CD4-positive, CD25-positive, alpha-beta regulatory T cell (primary cell): ENCODE data around the gene ARID1A. TPM values are rescaled to one million over a fixed set of nuclear protein-coding genes. Genes with fewer than 3 reads are reported as not detected.
A peak's percentile ranks its signal among the peaks of the same experiment; 100 is the strongest.

Experiments used
- ATAC-seq, 2 donors: fragments of 150-1000 bp; cut with Tn5 transposase; one replicate each; pipeline ENCODE4 v1.10.0; 2021; ENCODE audit warnings: low read depth in 2 of 2, moderate number of reproducible peaks in 2 of 2, moderate library complexity in 1 of 2
- DNase-seq, 3 donors: peaks; one replicate each; pipeline versions ENCODE4 v3.0.0 to v3.0.0-alpha.2; 2012 to 2022; ENCODE audit warnings: mixed read lengths in 1 of 3
- H3K27ac ChIP-seq: one replicate; pipeline ENCODE4 v1.7.0; 2013; ENCODE audit warnings: mild to moderate bottlenecking, low read length; ENCODE audit not compliant: insufficient read depth, poor library complexity, severe bottlenecking
- H3K27me3 ChIP-seq: one replicate; pipeline ENCODE4 v1.7.0; 2013; ENCODE audit warnings: low read length; ENCODE audit not compliant: control insufficient read depth, insufficient read depth
- H3K36me3 ChIP-seq: one replicate; pipeline ENCODE4 v1.7.0; 2013; ENCODE audit warnings: mild to moderate bottlenecking, low read length, moderate library complexity; ENCODE audit not compliant: control insufficient read depth, insufficient read depth
- H3K4me1 ChIP-seq: 2 replicates; pipeline ENCODE4 v1.7.0; 2013; ENCODE audit warnings: mild to moderate bottlenecking, low read length; ENCODE audit not compliant: insufficient read depth, control insufficient read depth, poor library complexity, severe bottlenecking
- H3K4me3 ChIP-seq: one replicate; pipeline ENCODE4 v1.7.0; 2013; ENCODE audit warnings: low read depth, mild to moderate bottlenecking, low read length, moderate library complexity
- H3K9me3 ChIP-seq, 2 experiments: 1 replicate in 1 of 2; 2 replicates in 1 of 2; pipeline ENCODE4 v1.7.0; 2013; ENCODE audit warnings: low read length in 2 of 2, mild to moderate bottlenecking in 1 of 2, moderate library complexity in 1 of 2; ENCODE audit not compliant: control insufficient read depth in 2 of 2
- H3K27ac Mint-ChIP-seq, 3 donors: one replicate each; pipeline ENCODE4 v1.8.0; 2020 to 2022; ENCODE audit warnings: mild to moderate bottlenecking in 3 of 3, mixed read lengths in 3 of 3, moderate library complexity in 2 of 3
- H3K27me3 Mint-ChIP-seq: one replicate; pipeline ENCODE4 v1.8.0; 2022; ENCODE audit warnings: mild to moderate bottlenecking, mixed read lengths
- H3K36me3 Mint-ChIP-seq: one replicate; pipeline ENCODE4 v1.8.0; 2020; ENCODE audit warnings: mixed read lengths
- H3K4me1 Mint-ChIP-seq, 4 donors: one replicate each; pipeline ENCODE4 v1.8.0; 2020 to 2022; ENCODE audit warnings: mixed read lengths in 4 of 4, mild to moderate bottlenecking in 1 of 4
- H3K4me3 Mint-ChIP-seq, 4 donors: one replicate each; pipeline ENCODE4 v1.8.0; 2020 to 2022; ENCODE audit warnings: mild to moderate bottlenecking in 4 of 4, mixed read lengths in 4 of 4, moderate library complexity in 3 of 4
- H3K9me3 Mint-ChIP-seq, 7 donors: one replicate each; pipeline ENCODE4 v1.8.0; 2020 to 2022; ENCODE audit warnings: mixed read lengths in 7 of 7, mild to moderate bottlenecking in 3 of 7, moderate library complexity in 2 of 7
- polyA plus RNA-seq, 4 donors: library from polyadenylated mRNA; unstranded; fragments of 300-500 nt; fragmentation: Illumina TruSeq; gene quantifications; one replicate each; pipeline ENCODE4 v1.2.3, GENCODE V29; 2021
- total RNA-seq: library from RNA; stranded (reverse); gene quantifications from one replicate; pipeline ENCODE4 v1.2.3, GENCODE V29; 2022

The ARID1A gene
- total and polyA plus RNA-seq, 5 donors from 2014 or later, result 9.5 to 139 (median 13.2) TPM

GRCh38 chr1:26782521-26783212 lies 86.9 kb downstream of the ARID1A start:
- H3K4me1 Mint-ChIP-seq, result peaks cover 20 to 67% (median 51%) of the 10 kb centered on the region in 4 donors
- Histone ChIP-seq H3K27me3 (no peaks in the 10 kb centered on the region), H3K27ac (no peak overlapping the region), H3K4me1 (peaks cover 31% of the 10 kb centered on the region), H3K4me3 (no peak overlapping the region), H3K36me3 (peaks cover 38% of the 10 kb centered on the region), H3K9me3 (no peaks in the 10 kb centered on the region)
- peak overlapping the region in 2 of 4 donors; percentile 2 to 30 for H3K4me3 Mint-ChIP-seq
- peaks cover 0 to 2% (median 0%) of the 10 kb centered on the region in 7 donors for H3K9me3 Mint-ChIP-seq
- peak overlapping the region; percentile 38 to 94 (median 87) for H3K27ac Mint-ChIP-seq
- peaks cover 9% of the 10 kb centered on the region for H3K27me3 Mint-ChIP-seq
- H3K36me3 Mint-ChIP-seq, result peaks cover 24% of the 10 kb centered on the region
- DNase-seq (no peak), ATAC-seq (no peak)

GRCh38 chr1:26783646-26784022 lies 87.8 kb downstream of the ARID1A start:
- ATAC-seq, result no peak
- no peak overlapping the region for H3K27ac ChIP-seq
- no peaks in the 10 kb centered on the region for H3K27me3 ChIP-seq
- peaks cover 29% of the 10 kb centered on the region for H3K36me3 ChIP-seq
- H3K4me3 ChIP-seq, result no peak overlapping the region
- H3K4me3 Mint-ChIP-seq, result peak overlapping the region in 1 of 4 donors; percentile 30
- peaks cover 0 to 2% (median 0%) of the 10 kb centered on the region in 7 donors for H3K9me3 Mint-ChIP-seq
- H3K27ac Mint-ChIP-seq, result peak overlapping the region; percentile 38 to 100 (median 56)
- H3K27me3 Mint-ChIP-seq, result peaks cover 9% of the 10 kb centered on the region
- peaks cover 20 to 67% (median 47%) of the 10 kb centered on the region in 4 donors for H3K4me1 Mint-ChIP-seq
- H3K9me3 ChIP-seq, result no peaks in the 10 kb centered on the region
- no peak for DNase-seq
- peaks cover 36% of the 10 kb centered on the region for H3K4me1 ChIP-seq
- H3K36me3 Mint-ChIP-seq, result peaks cover 17% of the 10 kb centered on the region

GRCh38 chr1:26784023-26784871 lies 88.4 kb downstream of the ARID1A start:
- Histone ChIP-seq H3K27me3 (no peaks in the 10 kb centered on the region), H3K27ac (no peak overlapping the region), H3K4me1 (peaks cover 40% of the 10 kb centered on the region), H3K4me3 (no peak overlapping the region), H3K36me3 (peaks cover 23% of the 10 kb centered on the region), H3K9me3 (no peaks in the 10 kb centered on the region)
- H3K4me3 Mint-ChIP-seq, result peak overlapping the region in 1 of 4 donors; percentile 6
- peaks cover 9% of the 10 kb centered on the region for H3K27me3 Mint-ChIP-seq
- no peak for ATAC-seq
- no peak for DNase-seq
- no peaks in the 10 kb centered on the region for H3K9me3 Mint-ChIP-seq
- H3K36me3 Mint-ChIP-seq, result peaks cover 11% of the 10 kb centered on the region
- H3K27ac Mint-ChIP-seq, result peak overlapping the region; percentile 20 to 100 (median 56)
- peaks cover 23 to 70% (median 45%) of the 10 kb centered on the region in 4 donors for H3K4me1 Mint-ChIP-seq

- no peaks in the 10 kb centered on the region for H3K9me3 Mint-ChIP-seq
- H3K36me3 ChIP-seq, result peaks cover 16% of the 10 kb centered on the region
- H3K27me3 Mint-ChIP-seq, result peaks cover 9% of the 10 kb centered on the region
- H3K27ac ChIP-seq, result no peak overlapping the region
- H3K4me3 Mint-ChIP-seq, result peak overlapping the region in 3 of 4 donors; percentile 51 to 100 (median 78)
- H3K27ac Mint-ChIP-seq, result peak overlapping the region in 2 of 3 donors; percentile 98 to 100
- H3K9me3 ChIP-seq, result no peaks in the 10 kb centered on the region
- H3K36me3 Mint-ChIP-seq, result peaks cover 10% of the 10 kb centered on the region
- no peak for DNase-seq
- H3K27me3 ChIP-seq, result no peaks in the 10 kb centered on the region
- peaks cover 25 to 77% (median 51%) of the 10 kb centered on the region in 4 donors for H3K4me1 Mint-ChIP-seq
- ATAC-seq, result no peak
- H3K4me1 ChIP-seq, result peaks cover 46% of the 10 kb centered on the region
- H3K4me3 ChIP-seq, result no peak overlapping the region
These were observed 89.1 kb downstream of the ARID1A start for GRCh38 chr1:26784886-26785285.

GRCh38 chr1:26785611-26786436 lies 90.0 kb downstream of the ARID1A start:
- H3K4me3 Mint-ChIP-seq, result peak overlapping the region; percentile 96 to 100 (median 98)
- H3K27me3 ChIP-seq, result no peaks in the 10 kb centered on the region
- peaks cover 56% of the 10 kb centered on the region for H3K4me1 ChIP-seq
- DNase-seq, result peak in 1 of 3 donors; percentile 56
- no peak for ATAC-seq
- H3K27ac Mint-ChIP-seq, result peak overlapping the region; percentile 93 to 100 (median 100)
- H3K9me3 Mint-ChIP-seq, result no peaks in the 10 kb centered on the region
- H3K36me3 Mint-ChIP-seq, result peaks cover 10% of the 10 kb centered on the region
- H3K4me1 Mint-ChIP-seq, result peaks cover 25 to 81% (median 55%) of the 10 kb centered on the region in 4 donors
- no peaks in the 10 kb centered on the region for H3K9me3 ChIP-seq
- H3K4me3 ChIP-seq, result peak overlapping the region; percentile 75
- H3K36me3 ChIP-seq, result peaks cover 7% of the 10 kb centered on the region
- H3K27ac ChIP-seq, result peak overlapping the region; percentile 96
- peaks cover 9% of the 10 kb centered on the region for H3K27me3 Mint-ChIP-seq

DNA sequence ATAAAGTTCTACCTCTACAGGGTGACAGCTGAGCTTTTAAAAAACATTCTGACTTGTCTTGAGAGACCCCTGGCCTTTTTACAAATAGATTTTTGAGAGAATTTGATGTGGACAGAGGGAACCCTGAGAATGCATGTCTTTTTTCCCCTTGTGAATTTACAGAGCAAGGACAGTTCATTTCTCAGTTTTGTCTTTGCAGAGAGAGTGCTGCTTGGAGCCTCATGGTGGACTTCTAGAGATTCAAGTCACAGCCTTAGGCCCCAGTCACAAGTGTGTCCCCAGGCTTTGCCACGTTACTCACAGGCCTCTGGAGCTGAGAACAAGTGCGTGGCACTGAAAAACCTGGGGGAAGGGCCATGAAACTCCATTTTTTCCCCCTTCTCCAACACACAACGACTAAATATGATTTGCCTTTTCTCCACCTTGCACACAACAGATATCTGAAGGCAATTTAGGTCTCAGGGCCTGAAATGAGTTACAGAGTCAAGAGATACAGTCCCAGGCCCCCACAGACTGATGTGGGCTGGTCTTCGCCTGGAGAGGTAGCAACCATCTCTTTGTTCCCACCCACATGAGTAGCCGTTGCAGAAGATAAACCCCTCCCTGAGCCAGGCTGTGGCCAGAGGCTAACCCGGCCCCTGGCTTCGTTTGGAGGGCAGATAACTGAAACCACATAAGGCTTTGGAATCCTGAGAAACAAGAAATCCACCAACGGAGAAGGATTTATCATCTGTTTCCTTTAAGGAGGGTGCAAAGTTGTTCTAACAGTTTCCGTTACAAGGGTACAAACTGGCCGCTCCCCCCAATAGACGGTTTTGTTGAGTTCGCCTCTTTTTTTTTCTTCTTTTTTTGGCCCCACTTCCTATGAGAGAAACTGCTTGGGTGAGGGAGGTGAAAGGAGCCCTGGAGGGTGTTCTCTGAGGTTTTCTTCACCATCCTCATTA lies 90.9 kb downstream of the ARID1A start:
- peak overlapping the region; percentile 93 to 100 (median 100) for H3K27ac Mint-ChIP-seq
- Histone ChIP-seq H3K4me1 (peaks cover 58% of the 10 kb centered on the region), H3K27me3 (no peaks in the 10 kb centered on the region), H3K36me3 (peaks cover 3% of the 10 kb centered on the region), H3K4me3 (peak overlapping the region; percentile 75), H3K27ac (peak overlapping the region; percentile 96), H3K9me3 (no peaks in the 10 kb centered on the region)
- DNase-seq (peak in 2 of 3 donors; percentile 16 to 54), ATAC-seq (no peak)
- H3K27me3 Mint-ChIP-seq, result peaks cover 9% of the 10 kb centered on the region
- H3K9me3 Mint-ChIP-seq, result no peaks in the 10 kb centered on the region
- peaks cover 9% of the 10 kb centered on the region for H3K36me3 Mint-ChIP-seq
- peak overlapping the region; percentile 96 to 100 (median 98) for H3K4me3 Mint-ChIP-seq
- peaks cover 19 to 82% (median 54%) of the 10 kb centered on the region in 4 donors for H3K4me1 Mint-ChIP-seq
